SKM-1 treated with dmso at 0.1 percent for 144 hours (cell line): Measurements from ENCODE around the gene TUBGCP3.
"Not testable (repeated sequence)": the region's sequence is repeated elsewhere in the genome, so short reads cannot be mapped to it uniquely, and the experiment has no call there.

Source experiments
- DNase-seq: peaks from one replicate; lab custom pipeline; 2025; ENCODE audit not compliant: unreplicated experiment; lab: John Stamatoyannopoulos, UW

TUBGCP3 gene

DNA sequence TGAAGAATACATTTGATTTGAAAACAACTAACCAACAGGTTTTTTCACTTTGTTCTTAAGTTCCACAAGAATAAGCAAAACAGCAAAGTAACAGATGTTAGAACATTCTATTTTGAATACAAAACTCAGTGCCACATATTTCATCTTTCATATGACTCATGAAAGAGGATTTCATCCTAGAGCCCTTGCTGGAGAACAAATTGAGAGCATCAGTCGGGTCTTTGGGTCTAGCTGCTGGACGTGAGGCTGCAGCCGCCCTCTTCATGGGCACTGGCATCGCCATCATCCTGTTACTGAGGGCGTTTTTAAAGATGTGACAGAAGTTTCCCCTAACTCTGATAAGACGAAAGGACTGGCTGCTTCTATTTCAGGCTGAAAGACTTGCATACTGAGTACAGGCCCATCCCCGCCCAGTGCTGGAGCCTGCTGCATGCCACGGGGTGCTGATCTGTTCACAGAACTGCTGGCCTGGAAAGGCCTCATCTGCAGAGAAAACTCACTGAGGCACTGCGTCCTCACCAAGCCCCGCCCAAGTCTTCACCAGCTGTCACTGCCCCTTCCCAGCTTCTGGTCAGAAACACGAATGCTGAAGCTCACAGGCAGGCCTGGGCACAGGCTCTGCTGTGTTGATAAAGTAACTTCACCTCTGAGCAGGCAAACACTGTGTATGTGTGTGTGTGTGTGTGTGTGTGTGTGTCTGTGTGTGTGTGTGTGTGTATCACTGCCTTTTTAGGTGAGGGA lies 101.4 kb downstream of the TUBGCP3 start:
- no peak for DNase-seq

DNA sequence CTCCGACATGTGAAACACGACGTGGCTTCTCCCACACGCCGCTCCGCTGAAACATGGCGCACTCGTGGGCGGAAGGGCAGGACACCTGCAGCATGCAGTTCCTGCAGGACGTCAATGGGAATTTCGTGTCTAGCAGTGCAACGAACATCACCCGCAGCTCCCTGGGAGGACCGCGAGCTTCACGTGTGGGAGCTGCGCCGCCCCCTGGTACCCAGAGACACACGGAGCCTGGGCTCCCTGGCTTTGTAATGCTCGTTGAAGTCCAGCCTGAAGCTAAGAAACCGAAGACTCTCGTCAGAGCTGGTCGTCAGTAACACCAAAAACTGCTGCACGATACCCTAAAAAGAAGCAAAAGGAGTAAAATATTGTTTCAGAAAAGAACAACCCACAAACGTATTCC lies 102.1 kb downstream of the TUBGCP3 start:
- not testable (repeated sequence) for DNase-seq

DNA sequence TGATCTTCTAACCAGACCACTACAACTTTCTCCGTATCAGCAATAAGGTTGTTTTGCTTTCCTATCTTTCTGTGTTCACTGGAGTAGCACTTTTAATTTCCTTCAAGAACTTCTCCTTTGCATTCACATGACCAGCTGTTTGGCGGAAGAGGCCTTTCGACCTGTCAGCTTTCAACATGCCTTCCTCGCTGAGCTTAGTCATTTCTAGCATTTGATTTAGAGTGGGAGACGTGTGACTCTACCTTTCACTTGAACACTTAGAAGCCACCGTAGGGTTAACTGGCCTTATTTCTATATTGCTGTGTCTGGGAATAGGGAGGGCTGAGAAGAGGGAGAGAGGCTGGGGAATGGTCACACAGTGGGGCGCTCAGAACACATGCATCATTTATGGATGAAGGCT lies 104.7 kb downstream of the TUBGCP3 start:
- no peak for DNase-seq

DNA sequence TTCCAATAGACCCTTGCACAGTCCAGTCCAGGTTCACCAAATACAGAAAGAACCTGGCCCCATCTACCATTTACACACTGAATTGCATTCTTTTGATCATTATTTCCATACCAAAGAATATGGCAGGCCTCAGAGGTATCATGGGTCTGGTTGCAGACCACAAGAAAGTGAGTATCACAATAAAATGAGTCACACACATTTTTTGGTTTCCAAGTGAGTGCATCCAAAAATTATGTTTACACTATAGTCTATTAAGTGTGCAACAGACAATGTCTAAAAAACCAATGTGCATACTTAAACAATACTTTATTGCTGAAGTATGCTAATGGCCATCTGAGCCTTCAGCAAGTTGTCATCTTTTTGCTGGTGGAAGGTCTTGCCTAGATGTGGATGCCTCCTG lies 106.5 kb downstream of the TUBGCP3 start:
- DNase-seq = no peak

DNA sequence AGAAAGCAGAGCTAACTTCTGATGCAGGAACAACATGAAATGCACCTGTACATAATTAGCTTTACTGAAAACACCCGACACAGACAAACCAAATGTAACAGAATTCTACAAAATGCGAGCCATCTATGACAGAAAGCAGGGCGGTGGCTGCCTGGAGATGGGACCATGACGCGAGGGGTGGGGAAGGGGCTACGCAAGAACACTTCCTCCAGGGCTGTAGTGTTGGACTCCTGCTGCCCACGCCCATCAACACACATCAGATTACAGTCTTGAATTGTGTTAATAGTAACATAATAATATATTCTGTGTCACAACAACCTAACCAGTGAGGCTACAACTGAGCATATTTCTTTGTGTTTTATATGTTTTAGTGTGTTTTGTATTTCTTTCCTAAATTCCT lies 108.6 kb downstream of the TUBGCP3 start:
- DNase-seq = no peak

DNA sequence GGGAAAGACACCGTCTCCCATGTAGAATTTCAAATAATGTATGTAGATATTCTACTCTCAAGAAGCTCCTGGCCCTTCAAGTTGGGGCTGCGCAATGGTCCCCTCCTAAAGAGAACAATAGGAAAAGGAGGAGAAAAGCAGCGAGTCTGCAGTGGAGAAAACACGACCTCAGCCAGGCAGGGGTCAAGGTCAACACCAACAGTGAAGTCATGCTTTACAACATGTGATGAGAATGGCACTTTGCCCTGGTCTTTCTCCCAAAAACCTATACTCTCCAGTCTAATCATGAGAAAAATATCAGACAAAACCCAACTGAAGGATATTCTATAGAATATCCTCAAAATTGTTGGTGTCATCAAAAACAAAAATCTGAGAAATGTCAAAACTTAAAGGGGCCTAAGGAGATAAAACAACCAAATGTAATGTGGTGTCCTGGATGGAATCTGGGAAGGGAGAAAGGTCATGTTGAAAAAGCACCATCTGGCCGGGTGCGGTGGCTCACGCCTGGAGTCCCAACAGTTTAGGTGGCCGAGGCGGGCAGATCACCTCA lies 110.8 kb downstream of the TUBGCP3 start:
- no peak for DNase-seq

DNA sequence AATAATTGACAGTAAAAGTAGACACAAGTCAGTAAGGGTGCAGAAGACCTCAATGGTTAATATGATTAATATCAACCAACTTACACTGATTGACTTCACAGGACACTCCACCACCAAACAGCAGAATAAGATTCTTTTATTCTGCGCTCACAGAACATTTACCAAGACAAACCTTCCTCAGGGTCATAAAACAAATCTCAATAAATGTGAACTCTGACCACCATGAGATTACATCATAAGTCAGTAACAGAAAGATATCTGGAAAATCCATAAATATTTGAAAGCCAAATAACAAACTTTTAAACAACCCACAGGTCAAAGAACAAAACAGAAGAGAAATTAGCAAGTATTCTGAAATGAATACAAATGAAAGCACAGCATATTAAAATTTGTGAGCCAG lies 112.1 kb downstream of the TUBGCP3 start:
- no peak for DNase-seq

DNA sequence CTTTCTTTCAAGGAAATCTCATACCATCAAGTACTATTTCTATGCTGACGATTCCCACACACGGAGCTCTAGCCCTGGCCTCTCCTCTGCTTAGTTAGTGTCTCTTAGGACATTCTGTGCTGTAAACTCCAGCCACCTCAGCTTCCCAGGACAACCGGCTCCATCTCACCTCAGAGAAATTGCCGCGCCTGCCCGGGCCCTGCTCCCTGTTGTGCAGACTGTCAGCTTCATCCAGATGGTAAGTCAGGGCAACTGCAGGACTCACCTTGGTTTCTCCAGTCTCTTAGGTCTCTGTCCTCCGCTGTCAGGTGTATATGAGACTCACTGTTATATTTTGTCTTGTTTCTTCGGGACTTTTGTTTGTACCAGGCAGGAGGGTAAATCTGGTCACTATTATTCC lies 113.1 kb downstream of the TUBGCP3 start:
- no peak for DNase-seq

DNA sequence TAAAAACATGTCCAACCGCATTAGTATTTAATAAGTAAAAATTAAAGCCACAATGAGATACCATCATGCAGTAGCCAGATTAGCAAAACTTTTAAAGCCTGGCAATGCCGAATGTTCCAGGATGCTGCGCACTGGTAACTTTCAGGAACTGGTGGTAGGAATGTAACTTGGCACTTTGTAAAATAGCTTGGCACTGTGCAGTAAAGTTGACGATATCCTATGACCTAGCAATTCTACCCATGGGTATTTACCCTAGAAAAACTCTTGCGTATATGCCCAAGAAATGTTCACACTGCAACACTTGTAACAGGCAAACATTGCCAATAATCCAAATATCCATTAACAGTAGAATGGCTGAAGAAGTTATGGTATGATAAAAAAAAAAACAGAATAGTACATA lies 114.1 kb downstream of the TUBGCP3 start:
- no peak for DNase-seq

DNA sequence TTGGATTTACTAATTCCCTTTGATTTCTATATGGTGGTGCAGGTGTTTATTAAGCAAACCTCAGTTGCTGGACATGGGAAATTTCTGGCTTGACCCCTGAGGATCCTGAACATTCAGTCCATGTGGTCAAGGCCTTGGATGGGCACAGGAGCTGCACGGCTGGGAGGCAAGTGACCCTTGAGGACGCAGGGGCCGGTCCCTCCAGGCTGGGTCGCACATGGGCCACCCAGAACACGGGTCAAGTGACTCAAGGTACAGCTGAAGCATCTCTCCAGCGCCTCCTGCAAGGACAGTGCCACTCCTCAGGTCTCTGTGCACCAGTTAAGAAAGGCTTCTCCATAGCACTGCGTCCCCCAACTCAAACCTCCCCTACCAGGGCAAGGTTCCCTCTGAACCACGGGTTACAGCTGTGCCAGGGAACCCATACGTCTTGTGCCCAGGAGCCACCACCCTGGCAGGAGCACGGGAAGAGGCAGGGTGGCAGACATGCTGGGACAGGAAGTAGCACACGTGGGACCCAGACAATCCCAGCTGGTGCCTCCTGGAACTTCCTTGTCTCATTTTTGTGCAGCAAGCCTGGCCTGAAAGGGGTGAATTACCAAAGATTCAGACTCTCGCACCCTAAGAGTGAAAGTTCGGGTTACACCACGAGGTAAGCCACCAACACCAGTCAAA lies 118.7 kb downstream of the TUBGCP3 start:
- DNase-seq = no peak

DNA sequence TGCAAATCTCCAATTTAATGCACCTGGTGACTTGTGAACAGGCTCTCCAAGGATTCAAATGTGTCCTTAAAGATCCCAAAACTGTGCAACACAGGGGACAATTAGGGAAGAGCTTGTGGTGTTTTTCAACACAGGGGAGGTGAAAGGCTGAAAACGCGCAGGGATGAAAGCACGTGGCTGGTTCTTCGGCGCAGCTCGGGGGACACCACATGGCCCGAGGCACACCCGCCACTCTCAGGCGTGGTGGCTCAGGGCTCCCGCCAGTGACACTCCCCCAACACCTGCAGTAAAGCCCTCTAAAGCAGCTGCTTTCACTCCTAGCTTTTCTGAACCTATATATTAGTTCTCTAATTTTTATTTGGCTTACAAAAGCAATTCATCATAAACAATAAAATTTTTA lies 119.9 kb downstream of the TUBGCP3 start:
- DNase-seq = no peak

DNA sequence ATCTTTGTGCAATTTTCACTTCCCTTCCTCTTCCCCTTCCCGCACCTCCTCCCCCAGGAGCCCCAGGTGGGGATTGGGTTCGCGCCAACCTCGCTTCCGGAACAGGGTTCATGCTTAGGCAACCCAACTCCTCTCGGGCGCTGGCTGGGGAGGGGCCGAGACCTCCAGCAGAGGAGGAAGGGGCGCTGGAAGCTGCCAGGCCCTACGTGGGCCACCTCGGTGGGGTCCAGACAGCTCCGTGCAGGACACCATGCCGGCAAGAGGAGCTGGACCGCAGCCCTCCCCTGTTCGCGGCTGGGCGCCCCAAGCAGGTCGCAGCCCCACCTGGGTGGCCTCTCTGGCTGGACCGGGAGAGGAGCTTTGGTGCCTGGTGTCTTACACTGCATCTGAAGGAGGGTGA lies 120.7 kb downstream of the TUBGCP3 start:
- no peak for DNase-seq

DNA sequence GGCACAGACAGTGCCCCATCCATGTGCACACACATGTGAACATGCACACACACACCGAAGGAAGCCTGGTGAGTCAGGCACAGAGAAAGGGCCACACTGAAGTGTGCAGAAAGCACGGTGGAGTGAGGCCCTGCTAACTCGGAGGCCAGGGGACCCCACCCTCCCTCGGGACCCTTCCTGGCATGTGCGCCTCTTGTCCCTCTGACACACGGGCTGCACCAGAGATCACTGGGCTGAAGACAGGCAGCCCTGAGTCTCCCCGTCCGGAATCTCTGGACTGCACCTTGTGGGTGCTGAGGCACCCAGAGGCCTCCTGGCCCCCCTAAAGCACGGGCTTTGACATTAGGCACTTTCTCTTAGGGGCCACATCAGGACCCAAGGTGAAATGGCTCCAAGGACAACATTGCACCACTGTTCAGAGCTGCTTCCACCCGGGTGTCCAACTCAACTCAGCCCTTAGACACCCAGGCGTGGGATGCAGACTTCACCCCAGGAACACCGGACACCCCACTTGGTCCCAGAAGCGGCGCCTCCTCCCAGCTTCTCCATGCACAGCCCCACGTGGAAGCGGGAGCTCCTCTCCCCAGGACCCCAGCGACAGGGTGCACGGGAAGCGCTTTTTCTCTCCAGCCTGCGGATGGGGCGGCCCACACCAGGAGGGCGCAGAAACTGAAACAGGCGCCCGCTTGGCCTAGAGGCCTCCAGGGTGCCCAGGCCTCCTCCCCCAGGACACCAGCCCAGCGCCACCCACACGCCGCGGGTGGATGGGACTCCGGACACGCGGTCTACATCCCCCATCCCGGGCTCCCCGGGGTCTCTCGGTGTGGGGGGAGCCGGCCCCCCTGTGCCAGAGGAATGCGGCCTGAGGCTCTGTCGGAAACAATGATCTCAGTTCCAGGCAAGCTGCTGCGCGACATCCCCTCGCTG lies 121.6 kb downstream of the TUBGCP3 start:
- DNase-seq = no peak

DNA sequence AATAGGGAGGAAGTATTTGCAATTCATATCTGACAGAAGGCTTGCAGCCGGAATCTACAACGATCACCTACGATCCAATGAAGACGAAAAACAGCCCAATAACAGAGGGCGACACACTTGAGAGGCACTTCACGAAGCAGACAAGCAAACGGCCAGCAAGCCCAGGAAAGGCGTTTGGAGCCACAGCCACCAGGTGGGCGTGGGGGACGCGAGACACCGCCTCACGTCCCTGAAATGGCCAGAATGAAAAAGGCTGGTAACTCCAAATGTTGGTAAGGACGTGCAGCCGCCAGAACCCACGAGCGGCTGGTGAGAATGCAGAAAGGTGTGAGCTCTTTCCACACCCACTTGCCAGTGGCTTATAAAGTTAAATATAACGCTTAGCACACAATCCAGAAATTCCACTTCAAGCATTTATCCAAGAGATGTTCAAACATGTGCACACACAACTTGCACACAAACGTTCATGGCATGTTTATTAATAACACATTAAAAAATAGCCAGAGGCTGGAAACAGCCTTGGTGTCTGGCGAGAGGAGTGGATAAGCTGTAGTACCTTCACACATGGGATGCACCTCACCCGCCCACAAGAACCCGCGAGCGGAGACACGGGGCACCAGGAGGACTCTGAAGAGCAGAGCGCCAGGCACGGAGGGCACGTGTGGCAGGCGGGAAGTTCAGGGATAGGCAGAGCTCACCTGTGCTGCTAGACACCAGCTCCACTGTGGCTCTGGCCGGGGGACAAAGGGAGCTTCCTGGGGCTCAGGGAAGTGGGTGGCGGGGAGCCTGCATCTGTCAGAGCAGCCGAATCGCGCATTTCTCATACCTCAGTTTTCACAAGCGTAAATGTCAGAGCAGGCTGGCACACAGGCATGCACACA lies 122.5 kb downstream of the TUBGCP3 start:
- DNase-seq = no peak

DNA sequence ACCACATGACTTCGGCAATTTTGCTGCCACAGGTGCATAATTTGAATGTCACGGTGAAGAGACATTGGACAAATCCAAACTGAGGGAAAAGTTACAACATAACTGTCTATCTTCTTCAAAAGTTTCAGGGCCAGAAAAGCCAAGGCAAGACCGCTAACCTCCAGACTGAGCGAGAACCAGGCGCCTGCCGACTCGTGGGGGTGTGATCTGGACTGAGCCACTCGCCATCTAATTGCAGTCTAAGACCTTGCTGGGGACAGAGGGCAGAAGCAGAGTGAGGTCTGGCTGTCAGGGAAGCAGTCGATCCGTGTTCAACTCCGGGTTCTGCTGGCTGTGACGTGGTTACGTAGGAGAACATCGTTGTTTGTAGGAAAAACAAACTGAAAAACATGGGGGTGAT lies 123.2 kb downstream of the TUBGCP3 start:
- no peak for DNase-seq

DNA sequence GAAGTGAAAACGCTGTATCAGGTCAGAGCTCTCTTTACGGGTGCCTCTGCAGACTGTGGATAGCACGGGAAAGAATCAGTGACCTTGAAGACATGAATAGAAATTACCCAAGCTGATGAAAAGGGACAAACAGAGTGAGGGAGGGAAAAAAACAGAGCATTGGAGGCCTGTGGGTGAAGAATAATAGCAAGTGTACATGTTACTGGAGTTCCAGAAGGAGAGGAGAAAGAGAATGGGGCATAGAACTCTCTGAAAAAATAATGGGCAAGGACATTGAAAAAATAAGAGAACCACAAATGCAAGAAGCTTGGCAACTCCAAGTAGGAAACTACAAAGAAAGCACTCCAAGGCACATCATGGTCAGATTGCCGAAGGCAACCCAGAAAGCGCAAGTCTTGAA lies 125.5 kb downstream of the TUBGCP3 start:
- no peak for DNase-seq

DNA sequence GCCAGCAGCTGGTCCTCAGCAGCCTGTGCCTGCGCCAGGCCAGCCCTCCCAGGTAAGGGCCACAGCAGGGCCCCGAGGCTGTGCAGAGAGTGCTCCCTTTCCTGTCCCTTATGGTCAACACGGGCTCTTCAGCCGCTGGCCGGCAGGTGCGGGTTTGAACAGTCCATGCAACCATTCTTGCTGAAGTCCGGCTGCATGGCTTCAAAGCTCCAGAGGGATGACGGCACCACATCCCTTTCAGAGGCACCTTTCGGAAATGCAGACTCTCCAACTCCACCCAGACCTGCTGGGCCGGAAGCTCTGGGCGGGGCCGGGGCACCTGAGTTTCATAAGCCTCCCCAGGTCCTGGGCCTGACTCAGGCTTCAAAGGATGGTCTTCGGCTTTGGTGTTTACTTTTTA lies 130.5 kb downstream of the TUBGCP3 start:
- no peak for DNase-seq

DNA sequence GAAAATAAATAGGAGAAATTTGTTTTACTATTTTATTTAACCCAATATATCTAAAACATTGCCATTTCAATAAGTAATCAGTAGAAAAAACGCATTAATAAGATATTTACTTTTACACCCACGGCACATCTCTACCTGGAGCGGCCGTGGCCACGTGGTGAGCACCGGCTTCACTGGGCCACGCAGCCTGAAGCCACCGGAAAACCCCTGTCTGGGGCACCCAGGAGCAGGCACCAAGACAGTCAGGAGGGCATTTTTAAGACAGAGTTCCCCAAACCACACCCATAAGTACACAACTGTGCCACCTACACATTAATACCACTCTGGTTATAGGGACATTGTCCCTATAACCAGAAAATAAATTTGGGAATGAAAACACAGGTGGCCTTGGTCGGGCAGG lies 130.9 kb downstream of the TUBGCP3 start:
- no peak for DNase-seq

DNA sequence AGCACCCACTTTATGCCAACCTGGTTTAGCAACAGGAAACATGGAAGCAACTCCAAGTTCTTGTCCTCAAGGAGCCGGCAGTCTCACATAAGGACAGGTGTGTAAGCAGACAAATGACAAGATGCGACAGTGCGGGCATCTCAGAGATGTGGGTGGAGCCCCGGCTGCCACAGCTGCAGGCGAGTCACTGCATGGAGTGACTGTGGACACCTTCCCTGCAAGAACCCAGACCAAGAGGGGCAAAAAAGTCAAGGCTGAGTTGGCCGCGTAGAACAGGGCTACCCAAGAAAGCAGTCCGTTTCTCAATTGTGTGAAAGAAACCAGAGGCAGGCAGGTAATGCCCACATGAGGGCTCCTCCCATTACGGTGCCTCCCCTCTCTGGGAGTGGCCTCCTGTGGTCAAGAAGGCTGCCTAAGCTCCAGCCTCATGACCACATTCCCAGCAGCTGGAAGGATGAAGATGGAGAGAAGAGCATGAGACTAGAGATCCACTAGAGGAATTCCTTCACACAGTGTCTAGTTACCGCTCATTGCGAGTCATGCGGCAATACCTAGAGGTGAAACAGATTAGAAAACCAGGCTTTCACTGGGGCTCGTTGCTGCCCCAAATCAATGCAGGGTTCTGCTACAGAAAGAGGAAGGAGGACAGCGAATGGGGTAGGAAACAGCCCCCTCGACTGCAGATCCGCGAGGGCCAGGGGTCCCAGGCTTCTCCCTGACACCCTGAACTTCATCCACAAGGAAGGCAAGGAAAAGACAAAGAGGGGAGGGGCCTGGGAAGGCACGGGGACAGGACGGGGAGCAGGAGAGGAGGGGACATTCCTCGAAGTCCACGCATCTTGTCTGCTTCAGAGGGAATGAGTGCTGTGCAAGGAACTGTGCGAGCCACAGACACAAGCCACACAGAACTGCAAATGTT lies 131.6 kb downstream of the TUBGCP3 start:
- DNase-seq = no peak
